Activated T-helper 1 cell treated with Interleukin-2 at 50 U/mL for 16 hours (primary cell): ENCODE results near the gene KHDC1L.
A peak's percentile ranks its signal among the peaks of the same experiment; 100 is the strongest.
"Not testable (repeated sequence)": the region's sequence is repeated elsewhere in the genome, so short reads cannot be mapped to it uniquely, and the experiment has no call there.

Experiments used
- DNase-seq: peaks from one replicate; pipeline ENCODE4 v3.0.0-alpha.2; 2020; ENCODE audit warnings: low read depth

KHDC1L gene

DNA sequence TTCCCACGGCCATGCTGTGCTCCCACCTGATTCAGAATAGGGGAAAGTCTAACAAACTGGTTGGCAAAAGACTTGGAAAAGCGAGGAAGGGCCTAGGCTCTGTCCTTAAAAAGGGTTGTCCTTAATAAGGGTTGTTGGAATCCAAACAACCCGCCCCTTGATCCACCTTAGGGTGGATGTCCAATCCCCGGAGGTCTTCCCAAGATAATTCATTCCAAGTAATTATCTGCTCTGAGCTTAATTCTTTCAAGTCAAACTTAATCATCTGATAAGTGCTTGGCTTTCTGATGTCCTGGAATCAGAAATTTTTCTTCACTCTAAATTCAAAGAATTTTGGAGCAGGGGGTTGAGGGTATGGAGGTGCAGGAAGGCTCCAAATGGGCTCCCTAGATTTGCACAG, at the start of gene KHDC1L:
KHDC1L (minus strand) TSS at position 101 of the 400 bp plus-strand sequence; CDS start at position 13, 88 bp downstream.
- no peak for DNase-seq

- DNase-seq = not testable (repeated sequence)
Observed at GRCh38 chr6:73269296-73269695, 44.0 kb upstream of the KHDC1L start.

GRCh38 chr6:73268896-73269295, 43.6 kb upstream of the KHDC1L start:
- not testable (repeated sequence) for DNase-seq

GRCh38 chr6:73264446-73264845, 39.1 kb upstream of the KHDC1L start:
- no peak for DNase-seq

GRCh38 chr6:73263570-73263909, 38.2 kb upstream of the KHDC1L start:
- DNase-seq = no peak

GRCh38 chr6:73262671-73263569, 37.6 kb upstream of the KHDC1L start, which contains the start of gene KHDC1:
KHDC1 (minus strand) TSS chr6:73263196; CDS start chr6:73242517, 20,679 bp downstream.
- DNase-seq = peak; percentile 45

- no peak for DNase-seq
Observed at GRCh38 chr6:73258721-73259120, 33.4 kb upstream of the KHDC1L start.

DNA sequence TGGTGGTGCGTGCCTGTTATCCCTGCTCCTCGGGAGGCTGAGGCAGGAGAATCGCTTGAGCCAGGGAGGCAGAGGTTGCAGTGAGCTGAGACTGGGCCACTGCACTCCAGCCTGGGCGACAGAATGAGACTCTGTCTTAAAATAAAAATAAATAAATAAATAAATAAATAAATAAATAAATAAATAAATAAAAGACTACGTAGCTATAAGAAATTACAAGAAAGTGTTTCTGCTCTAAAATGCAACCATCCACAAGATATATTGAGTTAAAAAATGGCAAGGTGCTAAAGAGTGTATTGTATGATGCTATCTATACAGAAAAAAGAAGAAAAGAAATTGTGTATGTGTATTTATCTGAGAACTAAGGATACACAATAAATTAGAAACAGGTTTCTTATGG, 29.0 kb upstream of the KHDC1L start:
- DNase-seq = not testable (repeated sequence)

- no peak for DNase-seq
Observed at GRCh38 chr6:73252703-73253102, 27.4 kb upstream of the KHDC1L start.

DNA sequence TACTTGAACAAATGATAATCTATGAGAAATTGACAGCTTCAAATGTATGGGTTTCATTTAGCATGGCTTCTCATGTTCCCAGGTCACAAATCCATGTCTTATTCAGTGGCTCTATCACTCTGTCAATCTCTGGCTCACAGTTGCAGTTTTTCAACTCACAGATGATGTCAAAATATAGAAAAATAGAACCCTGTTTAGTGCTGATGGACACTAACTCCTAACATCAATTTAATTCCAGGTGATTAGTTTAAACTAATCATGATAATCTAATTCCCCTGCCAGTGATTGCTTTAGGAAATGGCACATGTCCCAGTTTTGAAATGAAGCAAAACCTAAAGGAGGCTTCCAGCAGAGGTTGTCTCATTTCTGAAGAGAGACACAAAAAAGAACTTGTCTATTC, 24.7 kb upstream of the KHDC1L start:
- DNase-seq = no peak

- DNase-seq = no peak
Observed at GRCh38 chr6:73248192-73248903, 23.1 kb upstream of the KHDC1L start.

DNA sequence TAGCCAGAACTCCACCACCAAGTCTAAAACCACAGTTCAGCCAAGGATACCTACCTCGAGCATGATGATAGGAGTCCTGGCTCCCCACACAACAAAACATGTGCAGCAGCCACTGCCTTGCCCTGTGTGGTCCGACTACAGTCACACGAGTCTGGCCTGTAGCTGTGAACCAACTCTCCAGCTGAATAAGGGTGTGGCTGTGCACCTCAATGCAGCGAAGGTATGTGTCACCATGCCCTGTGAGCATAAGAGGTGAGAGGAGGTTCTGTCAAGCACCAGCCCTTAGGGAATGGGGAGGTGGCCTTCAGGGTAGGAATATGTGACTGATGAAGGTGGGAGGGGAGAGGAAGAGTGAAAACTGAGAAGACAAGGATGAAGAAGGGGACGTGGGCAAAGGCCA, 16.7 kb upstream of the KHDC1L start:
- DNase-seq = no peak

- DNase-seq = no peak
Observed at GRCh38 chr6:73240730-73241129, 15.4 kb upstream of the KHDC1L start.

- no peak for DNase-seq
Observed at GRCh38 chr6:73236144-73236750, 11.0 kb upstream of the KHDC1L start.

DNA sequence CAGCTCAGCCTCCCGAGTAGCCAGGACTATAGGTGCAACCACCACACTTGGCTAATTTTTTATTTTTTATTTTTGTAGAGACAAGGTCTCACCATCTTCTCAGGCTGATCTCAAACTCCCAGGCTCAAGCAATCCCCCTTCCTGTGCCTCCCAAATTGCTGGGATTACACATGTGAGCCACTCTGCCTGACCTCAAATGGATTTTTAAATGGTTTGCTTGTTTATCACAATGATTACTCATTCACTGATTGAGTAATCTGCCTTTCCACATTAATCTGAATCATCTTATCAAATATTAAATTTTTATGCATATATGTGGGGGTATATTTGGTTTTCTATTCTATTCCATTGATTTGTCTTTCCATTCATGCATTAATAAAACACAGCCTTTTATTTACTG, 9.4 kb upstream of the KHDC1L start:
- no peak for DNase-seq

DNA sequence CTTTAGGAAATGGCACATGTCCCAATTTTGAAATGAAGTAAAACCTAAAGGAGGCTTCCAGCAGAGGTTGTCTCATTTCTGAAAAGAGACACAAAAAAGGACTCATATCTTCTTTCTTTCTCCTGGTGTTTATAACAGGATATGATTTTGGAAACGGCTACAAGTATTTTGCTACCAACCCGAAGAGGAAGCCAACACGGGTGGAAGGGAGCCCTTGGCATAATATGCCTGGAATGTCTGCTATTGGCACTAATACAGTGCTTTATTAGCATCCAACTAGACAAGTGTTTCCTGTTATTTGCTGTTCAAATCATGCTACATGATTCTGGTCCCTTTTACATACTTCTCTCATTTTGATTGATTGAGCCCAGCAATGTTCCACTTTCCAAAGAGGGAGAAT, 8.7 kb upstream of the KHDC1L start:
- DNase-seq = not testable (repeated sequence)

DNA sequence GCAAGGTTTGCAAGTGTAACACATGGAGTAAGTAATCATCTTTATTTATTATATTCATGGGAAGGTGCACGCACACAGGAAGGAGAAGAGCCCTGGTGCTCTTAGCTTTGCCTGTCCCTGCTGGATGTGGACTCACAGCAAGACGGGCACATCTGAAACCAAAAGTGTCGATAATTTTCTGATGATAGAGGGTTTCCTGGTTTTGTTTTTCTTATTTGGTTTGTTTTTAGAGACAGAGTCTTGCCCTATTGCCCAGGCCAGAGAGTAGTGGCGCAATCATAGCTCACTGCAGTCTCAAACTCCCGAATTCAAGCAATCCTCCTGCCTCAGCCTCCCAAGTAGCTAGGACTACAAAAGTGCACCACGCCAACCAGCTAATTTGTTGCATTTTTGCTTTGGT, 7.8 kb upstream of the KHDC1L start:
- DNase-seq = no peak

GRCh38 chr6:73231986-73232391, 6.7 kb upstream of the KHDC1L start:
- no peak for DNase-seq

DNA sequence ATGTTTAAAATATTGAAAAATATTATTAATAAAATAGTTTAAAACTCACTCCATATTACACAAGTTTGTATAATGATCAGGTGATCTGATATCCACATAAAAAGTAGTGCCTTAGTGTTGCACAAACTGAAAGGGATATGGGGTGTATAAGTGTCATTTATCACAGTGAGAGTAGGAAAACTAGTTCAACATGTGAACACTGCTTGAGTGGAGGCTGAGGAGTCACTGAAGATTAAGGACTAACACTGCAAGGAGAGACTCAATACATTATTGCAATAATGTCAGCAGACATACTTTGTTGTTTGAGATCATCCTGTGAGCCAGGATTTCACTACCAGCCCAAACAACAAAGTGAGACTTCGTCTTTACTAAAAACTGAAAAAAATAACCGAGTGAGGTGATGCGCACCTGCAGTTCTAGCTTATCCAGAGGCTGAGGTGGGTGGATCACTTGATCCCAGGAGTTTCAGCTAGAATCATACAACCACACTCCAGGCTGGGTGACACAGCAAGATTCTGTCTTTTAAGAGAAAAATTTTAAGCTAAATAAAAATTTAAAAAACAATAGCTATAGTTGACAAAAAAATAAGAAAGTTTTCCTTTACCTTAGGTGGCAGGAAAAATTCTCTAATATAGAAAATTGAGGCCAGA, 2.4 kb upstream of the KHDC1L start:
- no peak for DNase-seq

GRCh38 chr6:73216859-73217258, 8.4 kb downstream of the KHDC1L start:
- DNase-seq = no peak

DNA sequence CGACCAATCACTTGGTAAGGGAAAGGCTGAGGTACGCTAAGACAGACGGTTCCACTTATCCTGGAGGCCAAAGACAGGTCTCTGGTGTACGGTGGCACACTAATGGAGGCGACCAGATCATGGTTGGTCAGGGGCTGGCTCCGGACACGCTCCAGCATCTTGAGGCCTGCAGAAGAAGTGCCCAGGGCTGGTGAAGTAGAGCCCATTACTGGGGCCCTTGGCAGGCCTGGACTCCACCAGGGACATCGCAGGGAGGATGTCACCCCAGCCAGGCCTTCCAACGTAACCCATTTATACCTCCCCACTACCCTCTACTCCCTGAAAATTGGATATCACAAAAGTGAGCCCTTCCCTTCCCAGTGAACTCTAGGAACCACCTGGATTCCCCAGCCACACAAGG, 16.2 kb downstream of the KHDC1L start:
- no peak for DNase-seq

DNA sequence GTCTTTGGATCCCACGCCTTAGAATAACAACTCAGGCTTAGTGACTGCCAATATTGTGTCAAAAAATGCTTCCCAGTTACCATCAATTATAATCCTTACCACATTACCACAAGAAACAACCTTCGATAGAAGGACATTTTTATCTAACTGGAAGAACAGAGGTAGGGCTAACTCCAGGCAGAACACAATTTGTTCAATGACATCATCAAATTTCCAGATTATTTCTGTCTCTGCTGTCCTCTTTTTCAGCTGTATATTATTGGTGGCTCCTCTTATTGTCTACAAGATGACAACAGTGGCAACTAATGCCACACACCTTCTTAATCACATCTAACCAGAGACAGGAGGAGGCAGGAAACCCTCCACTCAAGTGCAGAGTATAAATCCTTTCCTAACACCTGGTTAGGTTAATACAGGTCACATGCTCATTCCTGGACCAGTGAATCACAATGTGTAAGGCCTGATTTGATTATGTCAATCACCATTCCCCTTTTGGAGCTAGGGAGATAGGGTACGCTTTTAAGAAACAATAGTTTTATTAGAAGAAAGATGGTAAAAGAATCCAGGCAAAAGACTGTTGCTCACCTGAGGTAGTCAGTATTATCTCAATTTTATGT, 18.0 kb downstream of the KHDC1L start:
- no peak for DNase-seq
